Measurements from ENCODE around the gene NIPBL. TPM values are rescaled to one million over a fixed set of nuclear protein-coding genes. Genes with fewer than 3 reads are reported as not detected.

NIPBL gene
- total and polyA plus RNA-seq, 2 of the 13 experiments (the other 11 are each of a cell fraction or from before 2014, with no cell fraction given), result 12.3 to 32.3 TPM

- TF ChIP-seq ZNF367 (CRISPR knock-in tag; IDR thresholded peaks at IDR 0.05; ENCODE audit: borderline replicate concordance), result no peak
- no peak for TF ChIP-seq MLXIP (CRISPR knock-in tag; IDR thresholded peaks at IDR 0.05; ENCODE audit: borderline replicate concordance)
- TF ChIP-seq ZNF160 (CRISPR knock-in tag; IDR thresholded peaks at IDR 0.05), result no peak
- TF ChIP-seq MAFK (conservative IDR thresholded peaks at IDR 0.05 in 1 of 2, IDR thresholded peaks at IDR 0.05 in 1 of 2; ENCODE audit: low read length in 2 of 2), result no peak
Measured at GRCh38 chr5:36978196-36978595, 101.6 kb downstream of the NIPBL start (continued).

GRCh38 chr5:36982146-36982545, 105.6 kb downstream of the NIPBL start:
- Histone ChIP-seq H2AFZ (ENCODE audit: low read length) (no peak overlapping the region), H3K4me3 (replicated peaks in 1 of 3; ENCODE audit: insufficient read depth in 1 of 3, low read depth in 2 of 3, low read length in 3 of 3) (no peak overlapping the region), H3K36me3 (replicated peaks in 1 of 2; ENCODE audit: control insufficient read depth in 1 of 2, insufficient read depth in 2 of 2, low read length in 2 of 2) (peaks cover 3 to 18% of the 10 kb centered on the region in 2 experiments; a peak in 4 of 5 replicates), H3K9me3 (ENCODE audit: low read length) (no peaks in the 10 kb centered on the region), H3K4me1 (ENCODE audit: insufficient read depth, low read length) (no peaks in the 10 kb centered on the region), H3K27ac (ENCODE audit: extremely low read length, insufficient read depth, low read length) (no peak overlapping the region), H3K4me2 (ENCODE audit: low read depth, low read length) (no peak overlapping the region), H3K27me3 (ENCODE audit: control insufficient read depth in 1 of 2, insufficient read depth in 2 of 2, low read length in 2 of 2) (no peaks in the 10 kb centered on the region), H3K79me2 (ENCODE audit: insufficient read depth, low read length) (peaks cover 13% of the 10 kb centered on the region), H3K9ac (ENCODE audit: insufficient read depth, low read depth, low read length) (no peak overlapping the region), H4K20me1 (ENCODE audit: insufficient read depth, low read length) (peaks cover 4% of the 10 kb centered on the region; the same call in 1 of the 2 replicates)
- 97% methylated on average over 1 of the region's 1 CpG for WGBS (ENCODE audit: low lambda C conversion rate)
- ChIA-PET CTCF (ENCODE audit: low intra/inter-chr PET ratio, low total read pairs) (no interaction called here), POLR2A (no interaction called here)
- DNase-seq (ENCODE audit: low spot score) (no peak), FAIRE-seq (no peak), ATAC-seq (no peak)
- in situ Hi-C loops (cut with HindIII; ENCODE audit: extremely low pct_ligation_motif_present, low pct_unique_long_range_greater_than_20kb), result no loop called here
- BruUV-seq (replicated peaks), result no TSS peak
- intact Hi-C loops (cut with micrococcal nuclease; ENCODE audit: unreplicated experiment), result no loop called here
- no peak for TF ChIP-seq CEBPZ (IDR thresholded peaks at IDR 0.05; ENCODE audit: low read length)
- TF ChIP-seq NFE2 (CRISPR knock-in tag; IDR thresholded peaks at IDR 0.05), result no peak
- no peak for TF ChIP-seq FLYWCH1 (CRISPR knock-in tag; IDR thresholded peaks at IDR 0.05)
- TF ChIP-seq ZNF275 (CRISPR knock-in tag; IDR thresholded peaks at IDR 0.05; ENCODE audit: borderline replicate concordance), result no peak
- TF ChIP-seq RNF2 (conservative IDR thresholded peaks at IDR 0.05; ENCODE audit: low read depth), result no peak
- TF ChIP-seq PHF8 (CRISPR knock-in tag; IDR thresholded peaks at IDR 0.05), result no peak
- TF ChIP-seq FOXA3 (CRISPR knock-in tag; IDR thresholded peaks at IDR 0.05), result no peak
- TF ChIP-seq ZBTB34 (CRISPR knock-in tag; IDR thresholded peaks at IDR 0.05), result no peak
- no peak for TF ChIP-seq CENPBD1 (CRISPR knock-in tag; IDR thresholded peaks at IDR 0.05; ENCODE audit: borderline replicate concordance, low read depth)
- TF ChIP-seq TEAD3 (CRISPR knock-in tag; optimal IDR thresholded peaks at IDR 0.05; ENCODE audit: borderline replicate concordance), result no peak
- TF ChIP-seq ZKSCAN1 (IDR thresholded peaks at IDR 0.05; ENCODE audit: low read length), result no peak

Data from HepG2 (cell line).